D341Med (cell line): ENCODE measurements around the gene ABCC1.
"Not testable (repeated sequence)": the region's sequence is repeated elsewhere in the genome, so short reads cannot be mapped to it uniquely, and the experiment has no call there.

Source experiments
- DNase-seq: peaks from one replicate; pipeline ENCODE4 v3.0.0; 2012; ENCODE audit warnings: low spot score

The ABCC1 gene

GRCh38 chr16:16189842-16190241 is 240.4 kb downstream of the ABCC1 start:
- DNase-seq, result no peak

- DNase-seq, result no peak
Measured at GRCh38 chr16:16190546-16190945, 241.1 kb downstream of the ABCC1 start.

GRCh38 chr16:16190966-16191365 is 241.6 kb downstream of the ABCC1 start:
- not testable (repeated sequence) for DNase-seq

- DNase-seq, result no peak
Measured at GRCh38 chr16:16191493-16192167, 242.2 kb downstream of the ABCC1 start.
